H9 (cell line): Measurements from ENCODE around the gene RUBCN. TPM values are rescaled to one million over a fixed set of nuclear protein-coding genes. Genes with fewer than 3 reads are reported as not detected.
A peak's percentile ranks its signal among the peaks of the same experiment; 100 is the strongest.

ENCODE experiments used
- DNase-seq: peaks from one replicate; pipeline ENCODE4 v3.0.0-alpha.2; 2017
- H2AFZ ChIP-seq: one replicate; pipeline ENCODE4 v1.6.1; 2013; ENCODE audit warnings: mild to moderate bottlenecking, low read length, control low read depth, moderate library complexity
- H2AK5ac ChIP-seq: 2 replicates; pipeline ENCODE4 v1.6.1; 2013; ENCODE audit warnings: low read length, control low read depth, mixed read lengths; ENCODE audit not compliant: insufficient read length
- H2BK120ac ChIP-seq: one replicate; pipeline ENCODE4 v1.6.1; 2013; ENCODE audit warnings: low read depth, mild to moderate bottlenecking, low read length, control low read depth, inconsistent platforms; ENCODE audit not compliant: poor library complexity, severe bottlenecking
- H2BK12ac ChIP-seq: 2 replicates; pipeline ENCODE4 v1.6.1; 2013; ENCODE audit warnings: low read length, control low read depth, mixed read lengths, low read depth; ENCODE audit not compliant: insufficient read length
- H2BK15ac ChIP-seq: 2 replicates; pipeline ENCODE4 v1.6.1; 2013; ENCODE audit warnings: low read depth, low read length, control low read depth
- H2BK20ac ChIP-seq: one replicate; pipeline ENCODE4 v1.6.1; 2013; ENCODE audit warnings: low read depth, mild to moderate bottlenecking, low read length, control low read depth, inconsistent platforms; ENCODE audit not compliant: poor library complexity, severe bottlenecking
- H2BK5ac ChIP-seq: 2 replicates; pipeline ENCODE4 v1.6.1; 2013; ENCODE audit warnings: low read length, control low read depth, mixed read lengths; ENCODE audit not compliant: insufficient read length
- H3K14ac ChIP-seq: 2 replicates; pipeline ENCODE4 v1.6.1; 2013; ENCODE audit warnings: low read length, control low read depth; ENCODE audit not compliant: insufficient read depth
- H3K18ac ChIP-seq: 2 replicates; pipeline ENCODE4 v1.6.1; 2013; ENCODE audit warnings: low read depth, mild to moderate bottlenecking, mixed read lengths, low read length, control low read depth; ENCODE audit not compliant: insufficient read length
- H3K23ac ChIP-seq: 2 replicates; pipeline ENCODE4 v1.6.1; 2013; ENCODE audit warnings: low read length, control low read depth, mixed read lengths, low read depth; ENCODE audit not compliant: insufficient read length
- H3K23me2 ChIP-seq: 2 replicates; pipeline ENCODE4 v1.6.1; 2013; ENCODE audit warnings: low read depth, mild to moderate bottlenecking, mixed read lengths, low read length, control low read depth; ENCODE audit not compliant: insufficient read length, poor library complexity, severe bottlenecking
- H3K27ac ChIP-seq: 2 replicates; pipeline ENCODE4 v1.5.1; 2013; ENCODE audit warnings: low read length, control low read depth, mixed read lengths, low read depth; ENCODE audit not compliant: insufficient read length
- H3K27me3 ChIP-seq: 2 replicates; pipeline ENCODE4 v1.6.1; 2013; ENCODE audit warnings: low read length, control low read depth, inconsistent platforms; ENCODE audit not compliant: insufficient read depth
- H3K4ac ChIP-seq: 2 replicates; pipeline ENCODE4 v1.6.1; 2013; ENCODE audit warnings: low read depth, mild to moderate bottlenecking, control low read depth, inconsistent platforms, low read length, moderate library complexity
- H3K4me1 ChIP-seq: 2 replicates; pipeline ENCODE4 v1.6.1; 2013; ENCODE audit warnings: low read length, control low read depth, inconsistent platforms; ENCODE audit not compliant: insufficient read depth
- H3K4me2 ChIP-seq: 2 replicates; pipeline ENCODE4 v1.6.1; 2013; ENCODE audit warnings: low read length, control low read depth, mixed read lengths; ENCODE audit not compliant: insufficient read length, insufficient read depth
- H3K56ac ChIP-seq: 2 replicates; pipeline ENCODE4 v1.6.1; 2013; ENCODE audit warnings: low read depth, mild to moderate bottlenecking, mixed read lengths, low read length, control low read depth; ENCODE audit not compliant: insufficient read length
- H3K79me1 ChIP-seq: 2 replicates; pipeline ENCODE4 v1.6.1; 2013; ENCODE audit warnings: low read depth, mild to moderate bottlenecking, moderate library complexity, low read length, control low read depth, inconsistent platforms; ENCODE audit not compliant: insufficient read depth, poor library complexity, severe bottlenecking
- H3K79me2 ChIP-seq: 2 replicates; pipeline ENCODE4 v1.6.1; 2013; ENCODE audit warnings: low read length, control low read depth, inconsistent platforms; ENCODE audit not compliant: insufficient read depth
- H3K9ac ChIP-seq: 2 replicates; pipeline ENCODE4 v1.6.1; 2013; ENCODE audit warnings: low read length, control low read depth, mixed read lengths; ENCODE audit not compliant: insufficient read length; ENCODE audit errors: extremely low read depth
- H3K9me3 ChIP-seq: one replicate; pipeline ENCODE4 v1.6.1; 2013; ENCODE audit warnings: low read depth, low read length, inconsistent platforms; ENCODE audit not compliant: control insufficient read depth
- H3T11ph ChIP-seq: one replicate; pipeline ENCODE4 v1.6.1; 2013; ENCODE audit warnings: mild to moderate bottlenecking, low read length, control low read depth, inconsistent platforms
- H4K20me1 ChIP-seq: one replicate; pipeline ENCODE4 v1.6.1; 2013; ENCODE audit not compliant: control insufficient read depth, insufficient read length, insufficient read depth
- H4K5ac ChIP-seq: 2 replicates; pipeline ENCODE4 v1.6.1; 2013; ENCODE audit warnings: low read depth, mild to moderate bottlenecking, mixed read lengths, low read length, control low read depth; ENCODE audit not compliant: insufficient read length
- H4K8ac ChIP-seq: replicated peaks from 2 replicates; pipeline ENCODE4 v1.6.1; 2013; ENCODE audit warnings: low read length, control low read depth, mixed read lengths, low read depth; ENCODE audit not compliant: insufficient read length
- H4K91ac ChIP-seq: 2 replicates; pipeline ENCODE4 v1.6.1; 2013; ENCODE audit warnings: low read depth, mild to moderate bottlenecking, moderate library complexity, mixed read lengths, low read length, control low read depth; ENCODE audit not compliant: insufficient read length
- H3K27ac Mint-ChIP-seq, 3 experiments: 2 replicates in 2 of 3; 3 replicates in 1 of 3; pipeline ENCODE4 v1.8.0; 2020 to 2021; ENCODE audit warnings: mixed read lengths in 3 of 3, mild to moderate bottlenecking in 1 of 3, moderate library complexity in 1 of 3
- H3K27me3 Mint-ChIP-seq: 2 replicates; pipeline ENCODE4 v1.8.0; 2021; ENCODE audit warnings: low read depth, mild to moderate bottlenecking, moderate library complexity, mixed read lengths
- H3K36me3 Mint-ChIP-seq, 3 experiments: 2 replicates in 2 of 3; 3 replicates in 1 of 3; pipeline ENCODE4 v1.8.0; 2020 to 2021; ENCODE audit warnings: low read depth in 3 of 3, mixed read lengths in 3 of 3; ENCODE audit not compliant: insufficient read depth in 1 of 3
- H3K4me1 Mint-ChIP-seq, 2 experiments: 2 replicates each; pipeline ENCODE4 v1.8.0; 2020; ENCODE audit warnings: mixed read lengths in 2 of 2
- H3K4me3 Mint-ChIP-seq, 2 experiments: 2 replicates in 1 of 2; 3 replicates in 1 of 2; pipeline ENCODE4 v1.8.0; 2020 to 2021; ENCODE audit warnings: mild to moderate bottlenecking in 2 of 2, mixed read lengths in 2 of 2, moderate library complexity in 1 of 2
- H3K9me3 Mint-ChIP-seq, 2 experiments: 2 replicates in 1 of 2; 3 replicates in 1 of 2; pipeline ENCODE4 v1.8.0; 2020; ENCODE audit warnings: mild to moderate bottlenecking in 2 of 2, mixed read lengths in 2 of 2, moderate library complexity in 1 of 2
- CTCF ChIP-seq: fragments of 200-600 bp; sonication (generic); conservative IDR thresholded peaks from 3 replicates; pipeline ENCODE4 v1.8.0; 2021; ENCODE audit warnings: antibody characterized with exemption, mild to moderate bottlenecking
- WGBS: extraction: QIAGEN DNeasy Blood & Tissue Kit; methylation state at CpG from one replicate; pipeline ENCODE4 v1.1.7; 2013; ENCODE audit warnings: missing lambda C conversion rate, low lambda C conversion rate, mixed read lengths; ENCODE audit not compliant: insufficient read length; ENCODE audit errors: extremely low coverage; 5-methylcytosine and 5-hydroxymethylcytosine counted together
- total RNA-seq: library from RNA; stranded (reverse); gene quantifications from 2 replicates; pipeline ENCODE4 v1.2.1, GENCODE V29; 2021

RUBCN gene
- total RNA-seq, 1 experiment from 2014 or later = 17.7 TPM

DNA sequence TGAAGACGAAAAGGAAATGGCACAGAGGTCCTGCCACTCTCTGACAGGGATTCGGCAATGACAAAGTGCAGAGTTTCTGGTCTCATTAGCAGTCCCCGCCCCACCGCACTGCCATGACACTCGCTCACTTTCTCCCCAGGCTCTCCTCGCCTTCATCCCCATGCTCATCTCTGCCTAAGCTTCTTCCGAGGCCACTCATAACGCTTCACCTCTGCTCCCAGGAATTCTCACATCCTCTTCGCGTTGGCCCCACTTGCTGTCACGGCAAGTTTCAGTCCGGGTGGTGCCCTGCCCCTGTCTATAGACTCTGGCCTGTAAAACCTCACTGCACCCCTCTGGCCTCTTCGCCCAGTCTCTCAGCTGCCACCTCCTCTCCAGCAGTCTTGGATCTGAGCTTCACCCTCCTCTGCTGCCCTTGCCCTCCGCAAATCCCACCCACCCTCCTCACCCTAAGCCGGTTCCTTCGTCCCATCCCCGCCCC, 654 bp downstream of the RUBCN start:
- Histone ChIP-seq H2AK5ac (no peak overlapping the region), H3K4me1 (no peaks in the 10 kb centered on the region), H2BK12ac (no peak overlapping the region), H3K27me3 (no peaks in the 10 kb centered on the region), H3K9me3 (no peaks in the 10 kb centered on the region), H2BK20ac (no peak overlapping the region), H2AFZ (no peak overlapping the region), H4K5ac (no peak overlapping the region), H3K27ac (no peak overlapping the region), H3T11ph (no peak overlapping the region), H4K20me1 (peaks cover 2% of the 10 kb centered on the region), H3K79me2 (no peaks in the 10 kb centered on the region), H2BK120ac (no peak overlapping the region), H3K18ac (no peak overlapping the region), H3K56ac (no peak overlapping the region), H3K79me1 (no peaks in the 10 kb centered on the region), H3K23me2 (peaks cover 10% of the 10 kb centered on the region), H3K9ac (peak overlapping the region; percentile 46), H2BK15ac (no peak overlapping the region), H3K4me2 (peak overlapping the region; percentile 99), H4K91ac (no peak overlapping the region), H2BK5ac (no peak overlapping the region), H3K23ac (no peak overlapping the region), H4K8ac (no peak overlapping the region), H3K4ac (no peak overlapping the region), H3K14ac (no peak overlapping the region)
- Mint-ChIP-seq H3K9me3 (peaks cover 0 to 2% of the 10 kb centered on the region in 2 experiments; a peak in 2 of 5 replicates), H3K4me1 (peaks cover 13 to 17% of the 10 kb centered on the region in 2 experiments), H3K27ac (no peak overlapping the region), H3K4me3 (peak overlapping the region; percentile 84 to 91), H3K36me3 (peaks cover 0 to 5% (median 3%) of the 10 kb centered on the region in 3 experiments; a peak in 3 of 7 replicates), H3K27me3 (no peaks in the 10 kb centered on the region)
- TF ChIP-seq CTCF = no peak
- DNase-seq = peak; percentile 40
- no CpG with 5 or more reads among the region's 17 CpGs for WGBS
